Measurements from ENCODE around the gene ZMAT5. TPM values are rescaled to one million over a fixed set of nuclear protein-coding genes. Genes with fewer than 3 reads are reported as not detected.
A peak's percentile ranks its signal among the peaks of the same experiment; 100 is the strongest.

Gene ZMAT5
- total and polyA plus RNA-seq, 2 of the 13 experiments (the other 11 are each of a cell fraction or from before 2014, with no cell fraction given) = 20.7 to 27.8 TPM

- TF ChIP-seq ZBTB40 (IDR thresholded peaks at IDR 0.05) (no peak), ZBTB40 (CRISPR knock-in tag; IDR thresholded peaks at IDR 0.05) (no peak), KDM5A (IDR thresholded peaks at IDR 0.05; ENCODE audit: borderline replicate concordance, low read length) (peak; percentile 13; the same call in 1 of the 2 replicates), ZNF674 (CRISPR knock-in tag; IDR thresholded peaks at IDR 0.05; ENCODE audit: low read depth) (no peak), STAG1 (CRISPR knock-in tag; IDR thresholded peaks at IDR 0.05) (peak; percentile 18; the same call in 1 of the 2 replicates), EED (CRISPR knock-in tag; IDR thresholded peaks at IDR 0.05) (no peak), GMEB2 (CRISPR knock-in tag; IDR thresholded peaks at IDR 0.05; ENCODE audit: low read depth) (no peak), ZGPAT (CRISPR knock-in tag; IDR thresholded peaks at IDR 0.05) (peak; percentile 54), RELA (CRISPR knock-in tag; IDR thresholded peaks at IDR 0.05) (no peak), ZNF570 (CRISPR knock-in tag; IDR thresholded peaks at IDR 0.05; ENCODE audit: borderline replicate concordance) (no peak), KDM5B (CRISPR knock-in tag; IDR thresholded peaks at IDR 0.05; ENCODE audit: borderline replicate concordance) (no peak), ZNF354B (CRISPR knock-in tag; IDR thresholded peaks at IDR 0.05) (no peak), MBNL3 (CRISPR knock-in tag; conservative IDR thresholded peaks at IDR 0.05) (no peak), SOX6 (IDR thresholded peaks at IDR 0.05) (no peak), SOX6 (CRISPR knock-in tag; IDR thresholded peaks at IDR 0.05) (no peak; the same call in 1 of the 2 replicates), ZBTB8A (CRISPR knock-in tag; IDR thresholded peaks at IDR 0.05; ENCODE audit: borderline replicate concordance, low read depth) (no peak)
Observed at GRCh38 chr22:29765905-29766631, 739 bp downstream of the ZMAT5 start (continued).
